ENCODE measurements around the gene CDK5RAP2.

GRCh38 chr9:120507936-120508510 lies 71.9 kb downstream of the CDK5RAP2 start:
- TF ChIP-seq CUX1 (IDR thresholded peaks at IDR 0.05; ENCODE audit: insufficient replicate concordance, low read depth, low read length) (no peak), RAD21 (IDR thresholded peaks at IDR 0.05; ENCODE audit: insufficient read depth, low read depth, low read length) (no peak), POLR2AphosphoS2 (IDR thresholded peaks at IDR 0.05; ENCODE audit: low read depth, low read length) (no peak), SPI1 (IDR thresholded peaks at IDR 0.05; ENCODE audit: borderline replicate concordance, insufficient read depth, low read depth, low read length) (no peak), ATF3 (IDR thresholded peaks at IDR 0.05; ENCODE audit: borderline replicate concordance, extremely low read depth, low read depth, low read length) (no peak), SUPT20H (IDR thresholded peaks at IDR 0.05; ENCODE audit: borderline replicate concordance, control insufficient read depth, low read depth, low read length) (no peak)
